ENCODE data around the gene COL27A1. TPM values are rescaled to one million over a fixed set of nuclear protein-coding genes. Genes with fewer than 3 reads are reported as not detected.

COL27A1 gene
- total RNA-seq, 2 donors from 2014 or later, result 18.5 to 57.1 TPM

- peak; percentile 72 for ATAC-seq (ENCODE audit: insufficient number of reproducible peaks, low FRiP score, low read depth)
- Histone ChIP-seq H3K9me3 (no peaks in the 10 kb centered on the region), H3K4me3 (peak overlapping the region; percentile 0), H3K4me1 (ENCODE audit: control insufficient read depth in 1 of 2, low read depth in 2 of 2) (peaks cover 46 to 99% of the 10 kb centered on the region in 2 donors), H3K27me3 (replicated peaks; ENCODE audit: insufficient read depth) (no peaks in the 10 kb centered on the region), H3K36me3 (no peaks in the 10 kb centered on the region), H3K27ac (peak overlapping the region; percentile 86 to 89)
- DNase-seq (ENCODE audit: low spot score), result no peak
- no peak for TF ChIP-seq CTCF (IDR thresholded peaks at IDR 0.05)
These were observed 23.6 kb downstream of the COL27A1 start for GRCh38 chr9:114178756-114179450.

- Histone ChIP-seq H3K27ac (peak overlapping the region; percentile 75 to 89), H3K9me3 (no peaks in the 10 kb centered on the region)
- no peak for TF ChIP-seq CTCF (IDR thresholded peaks at IDR 0.05)
These were observed 24.2 kb downstream of the COL27A1 start for GRCh38 chr9:114179516-114179915.

GRCh38 chr9:114180696-114181606 lies 25.6 kb downstream of the COL27A1 start:
- no peaks in the 10 kb centered on the region for H3K27me3 ChIP-seq (replicated peaks; ENCODE audit: insufficient read depth)
- no peaks in the 10 kb centered on the region for H3K36me3 ChIP-seq
- TF ChIP-seq CTCF (IDR thresholded peaks at IDR 0.05), result no peak
- H3K4me3 ChIP-seq, result no peak overlapping the region
- H3K4me1 ChIP-seq (ENCODE audit: control insufficient read depth in 1 of 2, low read depth in 2 of 2), result peaks cover 42 to 98% of the 10 kb centered on the region in 2 donors
- DNase-seq (ENCODE audit: low spot score) (no peak), ATAC-seq (ENCODE audit: insufficient number of reproducible peaks, low FRiP score, low read depth) (no peak)
- H3K9me3 ChIP-seq, result no peaks in the 10 kb centered on the region
- H3K27ac ChIP-seq, result peak overlapping the region; percentile 75 to 89

More at GRCh38 chr9:114179516-114179915, 24.2 kb downstream of the COL27A1 start:
- ATAC-seq (ENCODE audit: insufficient number of reproducible peaks, low FRiP score, low read depth) (no peak), DNase-seq (ENCODE audit: low spot score) (no peak)
- Histone ChIP-seq H3K27me3 (replicated peaks; ENCODE audit: insufficient read depth) (no peaks in the 10 kb centered on the region), H3K4me1 (ENCODE audit: control insufficient read depth in 1 of 2, low read depth in 2 of 2) (peaks cover 45 to 99% of the 10 kb centered on the region in 2 donors), H3K4me3 (no peak overlapping the region), H3K36me3 (no peaks in the 10 kb centered on the region)

- Histone ChIP-seq H3K9me3 (no peaks in the 10 kb centered on the region), H3K4me1 (ENCODE audit: control insufficient read depth in 1 of 2, low read depth in 2 of 2) (peaks cover 44 to 98% of the 10 kb centered on the region in 2 donors), H3K27me3 (replicated peaks; ENCODE audit: insufficient read depth) (no peaks in the 10 kb centered on the region), H3K36me3 (no peaks in the 10 kb centered on the region), H3K27ac (peak overlapping the region; percentile 75 to 89), H3K4me3 (no peak overlapping the region)
- ATAC-seq (ENCODE audit: insufficient number of reproducible peaks, low FRiP score, low read depth) (no peak), DNase-seq (ENCODE audit: low spot score) (no peak)
- no peak for TF ChIP-seq CTCF (IDR thresholded peaks at IDR 0.05)
These were observed 26.5 kb downstream of the COL27A1 start for GRCh38 chr9:114181607-114182409.
